IMR-90 (cell line): Measurements from ENCODE around the gene PYROXD2. TPM values are rescaled to one million over a fixed set of nuclear protein-coding genes. Genes with fewer than 3 reads are reported as not detected.
"Not testable (repeated sequence)": the region's sequence is repeated elsewhere in the genome, so short reads cannot be mapped to it uniquely, and the experiment has no call there.

Experiments used
- ATAC-seq: fragments of 200-7000 bp; cut with Tn5 transposase; 2 replicates; pipeline ENCODE4 v1.9.1; 2020; ENCODE audit warnings: low read depth, mild to moderate bottlenecking, moderate library complexity
- BruUV-seq: library from RNA; stranded (reverse); fragments of 400-500 nt; replicated peaks from 2 replicates; lab custom pipeline; 2021; lab: Mats Ljungman, UMichigan
- CTCF ChIA-PET: fragments of 300-600 bp; formaldehyde crosslinking; extraction: SDS; loops from one replicate; lab custom pipeline; 2021; ENCODE audit warnings: antibody characterized with exemption; lab: Yijun Ruan, JAX
- POLR2A ChIA-PET: fragments of 300-600 bp; sonication (Branson Sonifier 250); formaldehyde crosslinking; loops from one replicate; lab custom pipeline; 2022; ENCODE audit warnings: antibody characterized with exemption; ENCODE audit not compliant: unreplicated experiment; lab: Charles Lee
- DNase-seq: peaks from one replicate; pipeline ENCODE4 v3.0.0; 2013
- H2AFZ ChIP-seq: replicated peaks from 2 replicates; pipeline ENCODE3; 2013; ENCODE audit warnings: low read length, mild to moderate bottlenecking; ENCODE audit not compliant: poor library complexity
- H2AK5ac ChIP-seq: 2 replicates; pipeline ENCODE4 v1.6.1; 2013; ENCODE audit warnings: low read depth, low read length, inconsistent platforms
- H2AK9ac ChIP-seq: replicated peaks from 2 replicates; pipeline ENCODE3; 2013; ENCODE audit warnings: mild to moderate bottlenecking, low read depth, low read length, moderate library complexity; ENCODE audit not compliant: poor library complexity
- H2BK120ac ChIP-seq: 2 replicates; pipeline ENCODE4 v1.6.1; 2013; ENCODE audit warnings: low read depth, low read length, inconsistent platforms
- H2BK15ac ChIP-seq: 3 replicates; pipeline ENCODE4 v1.6.1; 2013; ENCODE audit warnings: low read depth, low read length, inconsistent platforms
- H2BK20ac ChIP-seq: 2 replicates; pipeline ENCODE4 v1.6.1; 2013; ENCODE audit warnings: low read depth, mild to moderate bottlenecking, inconsistent platforms, low read length, moderate library complexity
- H2BK5ac ChIP-seq: 2 replicates; pipeline ENCODE4 v1.6.1; 2013; ENCODE audit warnings: mild to moderate bottlenecking, low read depth, low read length, inconsistent platforms; ENCODE audit not compliant: poor library complexity, severe bottlenecking
- H3K14ac ChIP-seq: replicated peaks from 2 replicates; pipeline ENCODE4 v1.6.1; 2013; ENCODE audit warnings: low read depth, low read length, inconsistent platforms
- H3K18ac ChIP-seq: 2 replicates; pipeline ENCODE4 v1.6.1; 2013; ENCODE audit warnings: low read depth, low read length, control low read depth
- H3K23ac ChIP-seq: 2 replicates; pipeline ENCODE4 v1.6.1; 2013; ENCODE audit warnings: low read depth, low read length, inconsistent platforms
- H3K27ac ChIP-seq: 2 replicates; pipeline ENCODE4 v1.5.1; 2013; ENCODE audit warnings: mild to moderate bottlenecking, control low read depth, low read length; ENCODE audit not compliant: insufficient read depth
- H3K27me3 ChIP-seq: 2 replicates; pipeline ENCODE4 v1.6.1; 2013; ENCODE audit warnings: low read length; ENCODE audit not compliant: control insufficient read depth, insufficient read depth
- H3K36me3 ChIP-seq: 2 replicates; pipeline ENCODE4 v1.6.1; 2013; ENCODE audit warnings: low read length, mixed read lengths; ENCODE audit not compliant: control insufficient read depth, insufficient read depth
- H3K4ac ChIP-seq: 2 replicates; pipeline ENCODE4 v1.6.1; 2013; ENCODE audit warnings: low read depth, low read length, inconsistent platforms
- H3K4me1 ChIP-seq: 2 replicates; pipeline ENCODE4 v1.6.1; 2013; ENCODE audit warnings: low read length, mixed read lengths; ENCODE audit not compliant: control insufficient read depth, insufficient read depth
- H3K4me2 ChIP-seq: 2 replicates; pipeline ENCODE4 v1.6.1; 2013; ENCODE audit warnings: low read depth, mild to moderate bottlenecking, control low read depth, low read length, moderate library complexity
- H3K4me3 ChIP-seq: 2 replicates; pipeline ENCODE4 v1.5.1; 2013; ENCODE audit warnings: low read depth, mild to moderate bottlenecking, control low read depth, low read length, moderate library complexity; ENCODE audit not compliant: insufficient read depth
- H3K56ac ChIP-seq: 2 replicates; pipeline ENCODE4 v1.6.1; 2013; ENCODE audit warnings: low read length, inconsistent platforms; ENCODE audit not compliant: insufficient read depth; ENCODE audit errors: extremely low read depth
- H3K79me1 ChIP-seq, 2 experiments: 2 replicates each; pipeline ENCODE4 v1.6.1; 2013; ENCODE audit warnings: low read length in 2 of 2, inconsistent platforms in 1 of 2, low read depth in 1 of 2
- H3K9ac ChIP-seq: 2 replicates; pipeline ENCODE4 v1.6.1; 2013; ENCODE audit warnings: low read depth, low read length, control low read depth
- H3K9me1 ChIP-seq: 2 replicates; pipeline ENCODE4 v1.6.1; 2013; ENCODE audit warnings: low read length, inconsistent platforms; ENCODE audit not compliant: insufficient read depth
- H3K9me3 ChIP-seq: 2 replicates; pipeline ENCODE4 v1.6.1; 2013; ENCODE audit warnings: low read length; ENCODE audit not compliant: control insufficient read depth, insufficient read depth
- H4K20me1 ChIP-seq: 2 replicates; pipeline ENCODE4 v1.6.1; 2013; ENCODE audit warnings: low read length, inconsistent platforms; ENCODE audit not compliant: insufficient read depth
- H4K5ac ChIP-seq: 2 replicates; pipeline ENCODE4 v1.6.1; 2013; ENCODE audit warnings: mild to moderate bottlenecking, low read depth, low read length, control low read depth
- H4K8ac ChIP-seq, 2 experiments: 2 replicates each; pipeline ENCODE4 v1.6.1; 2013; ENCODE audit warnings: low read depth in 2 of 2, low read length in 2 of 2, control low read depth in 1 of 2, inconsistent platforms in 1 of 2
- H4K91ac ChIP-seq: 2 replicates; pipeline ENCODE4 v1.6.1; 2013; ENCODE audit warnings: low read depth, low read length, inconsistent platforms; ENCODE audit not compliant: insufficient read depth
- BHLHE40 ChIP-seq: fragments of 150-350 bp; IDR thresholded peaks from 2 replicates; pipeline ENCODE4 v1.6.1; 2016; ENCODE audit warnings: mild to moderate bottlenecking, low read depth, low read length
- RCOR1 ChIP-seq: IDR thresholded peaks from 2 replicates; pipeline ENCODE4 v1.6.1; 2012; ENCODE audit warnings: mild to moderate bottlenecking, low read length, improper control_type of control experiment; ENCODE audit not compliant: insufficient replicate concordance
- WGBS, 2 experiments: methylation state at CpG; one replicate each; pipeline versions ENCODE4 v1.1.5 to v1.1.7; 2013; ENCODE audit warnings: missing lambda C conversion rate in 2 of 2; ENCODE audit not compliant: insufficient read length in 1 of 2; ENCODE audit errors: extremely low coverage in 2 of 2; 5-methylcytosine and 5-hydroxymethylcytosine counted together
- dilution Hi-C: fragments of 300-500 bp; cut with HindIII; formaldehyde crosslinking; loops from one replicate; pipeline ENCODE4 v1.14.3; 2018; ENCODE audit warnings: low sequenced_read_pairs; ENCODE audit not compliant: unreplicated experiment
- in situ Hi-C: fragments of 300-500 bp; cut with MboI; formaldehyde crosslinking; loops from 3 replicates; pipeline ENCODE4 v1.14.3; 2019; ENCODE audit warnings: low sequenced_read_pairs, inconsistent platforms, mixed read lengths
- intact Hi-C: fragments of 100-400 bp; cut with micrococcal nuclease; formaldehyde crosslinking; loops from 2 replicates; pipeline ENCODE4 v1.10.0; 2022
- polyA plus RNA-seq, 3 experiments: library from polyadenylated mRNA; depleted of rRNA; stranded (reverse); fragments of >200 nt; gene quantifications; 2 replicates each; pipeline ENCODE4 v1.2.3, GENCODE V29; 2012; ENCODE audit warnings: low replicate concordance in 1 of 3
- total RNA-seq: library from RNA; depleted of rRNA; stranded (reverse); fragments of >200 nt; gene quantifications from 2 replicates; pipeline ENCODE4 v1.2.3, GENCODE V29; 2012

PYROXD2 gene
- total and polyA plus RNA-seq, 2 of the 4 experiments (the other 2 are of a cell fraction), result 6.5 to 16.3 TPM

DNA sequence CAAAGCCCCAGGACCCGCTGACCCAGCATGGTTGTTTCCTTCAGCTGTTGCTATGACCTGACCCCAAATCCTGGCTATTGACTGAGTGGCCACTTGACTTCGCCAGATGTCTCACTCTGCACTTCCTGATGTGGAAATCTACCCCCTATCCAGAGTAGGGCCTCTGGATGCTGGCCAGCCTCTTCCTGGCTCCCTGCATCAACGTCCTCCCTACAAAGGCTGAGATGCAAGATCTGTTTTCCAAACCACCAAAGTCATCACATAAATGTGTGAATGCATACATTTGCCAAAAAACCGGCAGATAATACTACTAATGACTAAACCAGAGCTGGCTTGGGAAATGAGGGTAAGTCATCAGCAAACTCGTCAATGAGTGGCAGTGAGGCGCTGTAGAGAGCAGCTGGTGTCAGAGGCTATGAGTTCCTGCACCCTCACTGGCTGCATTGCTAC, 70.4 kb downstream of the PYROXD2 start:
- peaks cover 16% of the 10 kb centered on the region for H3K4me1 ChIP-seq
- no peak overlapping the region for H2BK120ac ChIP-seq
- H3K4me3 ChIP-seq, result no peak overlapping the region
- H3K4me2 ChIP-seq, result no peak overlapping the region
- WGBS, 2 experiments, result 20% methylated on average over 1 of the region's 6 CpGs; no CpG with 5 or more reads in 1 of the 2 experiments
- H2AK9ac ChIP-seq, result no peak overlapping the region
- no TSS peak for BruUV-seq
- 0 out of 2 replicates have a peak, but pooled peaks have one; percentile 9 for TF ChIP-seq BHLHE40
- no peak for TF ChIP-seq RCOR1
- H3K27me3 ChIP-seq, result no peaks in the 10 kb centered on the region
- peaks cover 6% of the 10 kb centered on the region; the same call in 1 of the 2 replicates for H3K9me1 ChIP-seq
- dilution Hi-C loops (no loop called here), in situ Hi-C loops (no loop called here), intact Hi-C loops (loop anchor here (5.0 kb wide), 1 partner anchor 58 kb away; no protein-coding TSS in a partner anchor)
- ChIA-PET POLR2A (no interaction called here), CTCF (interaction anchor here (0.7 to 1.1 kb wide), 2 partner anchors 34 to 102 kb away, joined by 3 read pairs; no protein-coding TSS in a partner anchor)
- H2AFZ ChIP-seq, result no peak overlapping the region
- no peak overlapping the region for H2BK20ac ChIP-seq
- H3K14ac ChIP-seq, result no peak overlapping the region
- no peak overlapping the region for H4K5ac ChIP-seq
- no peaks in the 10 kb centered on the region for H4K20me1 ChIP-seq
- H3K56ac ChIP-seq, result no peak overlapping the region
- H2BK15ac ChIP-seq, result no peak overlapping the region
- H3K36me3 ChIP-seq, result no peaks in the 10 kb centered on the region
- H3K4ac ChIP-seq, result no peak overlapping the region
- no peak overlapping the region for H2BK5ac ChIP-seq
- no peak overlapping the region for H3K23ac ChIP-seq
- no peak overlapping the region for H2AK5ac ChIP-seq
- no peak overlapping the region for H4K91ac ChIP-seq
- H3K9me3 ChIP-seq, result peaks cover 10% of the 10 kb centered on the region
- H3K27ac ChIP-seq, result no peak overlapping the region
- H4K8ac ChIP-seq, result no peak overlapping the region
- no peaks in the 10 kb centered on the region for H3K79me1 ChIP-seq
- DNase-seq, result peak; percentile 84
- no peak overlapping the region for H3K18ac ChIP-seq
- ATAC-seq, result peak; percentile 35
- H3K9ac ChIP-seq, result no peak overlapping the region

DNA sequence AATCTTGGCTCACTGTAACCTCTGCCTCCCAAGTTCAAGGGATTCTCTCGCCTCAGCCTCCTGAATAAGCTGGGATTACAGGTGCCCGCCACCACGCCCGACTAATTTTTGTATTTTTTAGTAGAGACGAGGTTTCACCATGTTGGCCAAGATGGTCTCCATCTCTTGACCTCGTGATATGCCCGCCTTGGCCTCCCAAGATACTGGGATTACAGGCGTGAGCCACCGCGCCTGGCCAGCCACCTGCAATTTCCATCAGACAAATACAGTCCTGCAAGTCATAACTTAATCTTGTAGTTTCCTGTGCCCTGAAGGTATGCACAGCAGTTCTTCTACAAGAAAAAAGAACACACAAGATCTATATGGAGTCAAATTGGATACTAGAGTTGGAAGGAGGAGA, 73.3 kb downstream of the PYROXD2 start:
- H3K23ac ChIP-seq, H3K4me2 ChIP-seq, H2BK120ac ChIP-seq, ATAC-seq, H3K36me3 ChIP-seq, H3K4ac ChIP-seq, H4K91ac ChIP-seq, H2AK5ac ChIP-seq, DNase-seq, H3K4me3 ChIP-seq, H3K18ac ChIP-seq, H2BK15ac ChIP-seq, in situ Hi-C loops, dilution Hi-C loops, POLR2A ChIA-PET, H3K27ac ChIP-seq, H3K14ac ChIP-seq, BruUV-seq, H4K20me1 ChIP-seq, H3K9me3 ChIP-seq, H3K4me1 ChIP-seq, H3K79me1 ChIP-seq, H3K27me3 ChIP-seq, H4K8ac ChIP-seq, CTCF ChIA-PET, H2AFZ ChIP-seq, H4K5ac ChIP-seq, H3K9ac ChIP-seq, H2BK20ac ChIP-seq, H3K9me1 ChIP-seq, H2BK5ac ChIP-seq, H2AK9ac ChIP-seq, H3K56ac ChIP-seq: not testable (repeated sequence)
- WGBS, 2 experiments, result 100% methylated on average over 4 of the region's 10 CpGs; no CpG with 5 or more reads in 1 of the 2 experiments
- intact Hi-C loops, result loop anchor here (1.0 kb wide), 1 partner anchor 8 kb away; no protein-coding TSS in a partner anchor
